Brain microvascular endothelial cell (primary cell): ENCODE results near the gene SLC35F1.

Experiments
- DNase-seq: peaks from one replicate; pipeline ENCODE4 v3.0.0-alpha.2; 2020
- H3K27ac ChIP-seq: fragments of 250-450 bp; sonication (Bioruptor Pico); 2 replicates; pipeline ENCODE4 v1.5.1; 2020; ENCODE audit warnings: mild to moderate bottlenecking, moderate library complexity
- H3K27me3 ChIP-seq: fragments of 250-450 bp; sonication (Bioruptor Pico); replicated peaks from 2 replicates; pipeline ENCODE4 v1.5.1; 2020; ENCODE audit warnings: mild to moderate bottlenecking
- H3K36me3 ChIP-seq: fragments of 250-450 bp; sonication (Bioruptor Pico); replicated peaks from 2 replicates; pipeline ENCODE4 v1.5.1; 2020; ENCODE audit warnings: mild to moderate bottlenecking
- H3K4me3 ChIP-seq: 2 replicates; pipeline ENCODE4 v1.5.1; 2011; ENCODE audit warnings: low read depth, mild to moderate bottlenecking, control low read depth, low read length, moderate library complexity
- in situ Hi-C: cut with HindIII; loops from 2 replicates; pipeline ENCODE4 v1.10.0; 2017; ENCODE audit warnings: low sequenced_read_pairs, low pct_ligation_motif_present
- TF ChIP-seq, protein P1 (sequence below): IDR thresholded peaks from 2 replicates; pipeline ENCODE4 v1.5.1; 2011; ENCODE audit warnings: low read depth, mild to moderate bottlenecking, moderate library complexity, low read length, control low read depth, inconsistent platforms; ENCODE audit errors: missing control alignments

The SLC35F1 gene

GRCh38 chr6:118344014-118344670, 437.1 kb downstream of the SLC35F1 start:
- Histone ChIP-seq H3K27ac (no peak overlapping the region), H3K27me3 (no peaks in the 10 kb centered on the region), H3K4me3 (no peak overlapping the region), H3K36me3 (no peaks in the 10 kb centered on the region)
- TF ChIP-seq, protein P1, sequence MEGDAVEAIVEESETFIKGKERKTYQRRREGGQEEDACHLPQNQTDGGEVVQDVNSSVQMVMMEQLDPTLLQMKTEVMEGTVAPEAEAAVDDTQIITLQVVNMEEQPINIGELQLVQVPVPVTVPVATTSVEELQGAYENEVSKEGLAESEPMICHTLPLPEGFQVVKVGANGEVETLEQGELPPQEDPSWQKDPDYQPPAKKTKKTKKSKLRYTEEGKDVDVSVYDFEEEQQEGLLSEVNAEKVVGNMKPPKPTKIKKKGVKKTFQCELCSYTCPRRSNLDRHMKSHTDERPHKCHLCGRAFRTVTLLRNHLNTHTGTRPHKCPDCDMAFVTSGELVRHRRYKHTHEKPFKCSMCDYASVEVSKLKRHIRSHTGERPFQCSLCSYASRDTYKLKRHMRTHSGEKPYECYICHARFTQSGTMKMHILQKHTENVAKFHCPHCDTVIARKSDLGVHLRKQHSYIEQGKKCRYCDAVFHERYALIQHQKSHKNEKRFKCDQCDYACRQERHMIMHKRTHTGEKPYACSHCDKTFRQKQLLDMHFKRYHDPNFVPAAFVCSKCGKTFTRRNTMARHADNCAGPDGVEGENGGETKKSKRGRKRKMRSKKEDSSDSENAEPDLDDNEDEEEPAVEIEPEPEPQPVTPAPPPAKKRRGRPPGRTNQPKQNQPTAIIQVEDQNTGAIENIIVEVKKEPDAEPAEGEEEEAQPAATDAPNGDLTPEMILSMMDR, result no peak
- DNase-seq, result no peak
- in situ Hi-C loops, result no loop called here

- Histone ChIP-seq H3K27me3 (no peaks in the 10 kb centered on the region), H3K36me3 (no peaks in the 10 kb centered on the region), H3K4me3 (no peak overlapping the region), H3K27ac (no peak overlapping the region)
- DNase-seq, result no peak
- in situ Hi-C loops, result no loop called here
- TF ChIP-seq, protein P1, result no peak
Measured at GRCh38 chr6:118350881-118351430, 443.9 kb downstream of the SLC35F1 start.

- Histone ChIP-seq H3K36me3 (no peaks in the 10 kb centered on the region), H3K4me3 (no peak overlapping the region), H3K27me3 (no peaks in the 10 kb centered on the region), H3K27ac (no peak overlapping the region)
- in situ Hi-C loops, result no loop called here
- DNase-seq, result no peak
- TF ChIP-seq, protein P1, result no peak
Measured at GRCh38 chr6:118353564-118353963, 446.5 kb downstream of the SLC35F1 start.

- TF ChIP-seq, protein P1, result no peak
- Histone ChIP-seq H3K27me3 (no peaks in the 10 kb centered on the region), H3K36me3 (no peaks in the 10 kb centered on the region), H3K27ac (no peak overlapping the region), H3K4me3 (no peak overlapping the region)
- in situ Hi-C loops, result no loop called here
- DNase-seq, result no peak
Measured at GRCh38 chr6:118354641-118355040, 447.6 kb downstream of the SLC35F1 start.

DNA sequence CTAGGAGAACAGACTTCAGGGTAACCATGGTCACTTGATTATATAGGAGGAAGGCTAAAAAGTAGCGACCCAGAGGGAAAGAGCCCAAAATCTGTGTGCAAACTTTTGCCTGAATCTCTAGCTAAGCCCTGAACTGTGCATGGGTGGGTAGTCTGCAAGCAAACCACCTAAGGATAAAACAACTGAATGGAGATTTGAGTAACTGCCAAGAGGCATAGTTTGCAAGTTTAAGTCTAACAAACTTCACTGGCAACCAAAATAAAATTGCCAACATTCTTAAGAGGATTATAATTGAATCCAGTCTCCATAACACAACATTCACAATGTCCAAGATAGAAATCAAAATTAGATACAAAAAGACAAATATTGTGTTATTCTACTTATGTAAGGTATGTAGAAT, 449.0 kb downstream of the SLC35F1 start:
- Histone ChIP-seq H3K27ac (no peak overlapping the region), H3K36me3 (no peaks in the 10 kb centered on the region), H3K4me3 (no peak overlapping the region), H3K27me3 (no peaks in the 10 kb centered on the region)
- in situ Hi-C loops, result no loop called here
- no peak for DNase-seq
- TF ChIP-seq, protein P1, result no peak

DNA sequence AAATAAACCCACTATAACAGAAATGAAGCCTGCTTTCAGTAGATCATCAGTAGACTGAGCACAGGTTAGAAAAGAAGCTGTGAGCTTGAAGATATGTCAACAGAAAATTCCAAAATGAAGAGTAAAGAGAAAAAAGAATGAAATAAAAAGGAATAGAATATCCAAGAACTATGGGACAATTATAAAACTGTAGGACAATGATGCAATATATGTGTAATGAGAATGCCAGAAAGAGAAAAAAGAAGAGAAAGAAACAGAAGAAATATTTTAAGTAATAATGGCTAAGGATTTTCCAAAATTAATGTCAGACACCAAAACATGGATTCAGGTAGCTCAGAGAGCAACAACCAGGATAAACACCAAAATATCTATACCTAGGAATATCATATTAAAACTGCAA, 449.6 kb downstream of the SLC35F1 start:
- TF ChIP-seq, protein P1, result no peak
- H3K27ac ChIP-seq, result no peak overlapping the region
- H3K36me3 ChIP-seq, result no peaks in the 10 kb centered on the region
- H3K4me3 ChIP-seq, result no peak overlapping the region
- DNase-seq, result no peak
- H3K27me3 ChIP-seq, result no peaks in the 10 kb centered on the region
- in situ Hi-C loops, result no loop called here
